Measurements from ENCODE around the gene SPSB3. TPM values are rescaled to one million over a fixed set of nuclear protein-coding genes. Genes with fewer than 3 reads are reported as not detected.
A peak's percentile ranks its signal among the peaks of the same experiment; 100 is the strongest.

Gene SPSB3
- total and polyA plus RNA-seq, 2 of the 13 experiments (the other 11 are each of a cell fraction or from before 2014, with no cell fraction given), result 13.2 to 21.9 TPM

DNA sequence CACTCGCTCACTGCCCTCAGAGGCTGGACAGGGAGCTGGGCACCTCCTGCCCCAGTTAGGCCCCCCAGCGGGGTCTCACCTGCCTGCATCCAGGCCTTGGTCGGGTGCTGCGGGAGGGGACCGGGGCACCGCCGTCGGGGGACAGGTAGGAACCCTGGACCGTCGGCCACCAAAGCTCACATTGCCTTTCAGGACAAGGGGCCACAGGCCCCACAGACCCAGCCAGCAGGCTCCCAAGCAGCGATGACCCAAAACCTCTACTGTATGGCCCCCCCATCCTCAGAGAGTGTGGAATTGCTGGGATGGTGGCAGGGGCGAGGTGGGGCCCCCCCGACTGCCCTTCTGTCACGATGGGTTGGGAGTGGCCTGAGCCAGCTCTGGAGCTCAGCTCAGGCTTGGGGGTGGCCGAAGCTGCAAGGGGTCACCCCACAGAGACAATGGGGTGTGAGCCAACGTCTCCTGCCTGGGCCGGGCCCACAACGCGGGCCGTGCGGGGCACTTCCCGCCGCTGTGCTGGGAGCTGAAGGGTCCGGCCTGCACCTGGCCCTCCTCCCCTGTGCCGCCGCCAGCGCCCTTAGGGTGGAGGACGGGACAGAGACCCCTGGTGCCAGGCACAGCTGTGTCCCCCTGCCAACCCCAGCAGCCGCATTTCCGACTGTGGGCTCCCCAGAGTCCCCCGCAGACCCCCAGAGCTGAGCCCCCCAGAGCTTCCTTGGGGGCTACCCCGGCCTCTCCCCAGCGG, 10.6 kb upstream of the SPSB3 start:
- intact Hi-C loops (cut with micrococcal nuclease; ENCODE audit: unreplicated experiment) (no loop called here), in situ Hi-C loops (cut with HindIII; ENCODE audit: extremely low pct_ligation_motif_present, low pct_unique_long_range_greater_than_20kb) (no loop called here)
- Histone ChIP-seq H3K4me1 (ENCODE audit: insufficient read depth, low read length) (peaks cover 25% of the 10 kb centered on the region), H3K27ac (ENCODE audit: extremely low read length, insufficient read depth, low read length) (peak overlapping the region; percentile 65), H4K20me1 (ENCODE audit: insufficient read depth, low read length) (no peaks in the 10 kb centered on the region), H3K9ac (ENCODE audit: insufficient read depth, low read depth, low read length) (no peak overlapping the region), H3K4me2 (ENCODE audit: low read depth, low read length) (0 out of 2 replicates have a peak overlapping the region, but pooled peaks have one; percentile 92), H3K27me3 (ENCODE audit: control insufficient read depth in 1 of 2, insufficient read depth in 2 of 2, low read length in 2 of 2) (no peaks in the 10 kb centered on the region), H2AFZ (ENCODE audit: low read length) (no peak overlapping the region), H3K4me3 (replicated peaks in 1 of 3; ENCODE audit: insufficient read depth in 1 of 3, low read depth in 2 of 3, low read length in 3 of 3) (peak overlapping the region in 1 of 3 experiments; percentile 75; a peak in 1 of 6 replicates), H3K36me3 (replicated peaks in 1 of 2; ENCODE audit: control insufficient read depth in 1 of 2, insufficient read depth in 2 of 2, low read length in 2 of 2) (0 out of 5 replicates have a peak, but pooled peaks cover 1 to 4% of the 10 kb centered on the region in 2 experiments), H3K9me3 (ENCODE audit: low read length) (peaks cover 8% of the 10 kb centered on the region), H3K79me2 (ENCODE audit: insufficient read depth, low read length) (no peaks in the 10 kb centered on the region)
- BruUV-seq (replicated peaks), result no TSS peak
- no peak for FAIRE-seq
- ChIA-PET CTCF (ENCODE audit: low intra/inter-chr PET ratio, low total read pairs) (interaction anchor here (1.7 kb wide), 1 partner anchor 20 kb away, joined by 4 read pairs; no protein-coding TSS in a partner anchor), POLR2A (interaction anchor here (1.2 to 5.5 kb wide), 7 partner anchors 10 to 150 kb away, joined by 3 to 57 read pairs (median 4); partner anchors contain the start of genes EME2, MRPS34, MSRB1 and NUBP2)
- no peak for ATAC-seq
- no peak for DNase-seq (ENCODE audit: low spot score)
- 91% methylated on average over 9 of the region's 33 CpGs for WGBS (ENCODE audit: low lambda C conversion rate)
- TF ChIP-seq ZKSCAN8 (CRISPR knock-in tag; IDR thresholded peaks at IDR 0.05; ENCODE audit: borderline replicate concordance), result no peak
- TF ChIP-seq, protein P1, sequence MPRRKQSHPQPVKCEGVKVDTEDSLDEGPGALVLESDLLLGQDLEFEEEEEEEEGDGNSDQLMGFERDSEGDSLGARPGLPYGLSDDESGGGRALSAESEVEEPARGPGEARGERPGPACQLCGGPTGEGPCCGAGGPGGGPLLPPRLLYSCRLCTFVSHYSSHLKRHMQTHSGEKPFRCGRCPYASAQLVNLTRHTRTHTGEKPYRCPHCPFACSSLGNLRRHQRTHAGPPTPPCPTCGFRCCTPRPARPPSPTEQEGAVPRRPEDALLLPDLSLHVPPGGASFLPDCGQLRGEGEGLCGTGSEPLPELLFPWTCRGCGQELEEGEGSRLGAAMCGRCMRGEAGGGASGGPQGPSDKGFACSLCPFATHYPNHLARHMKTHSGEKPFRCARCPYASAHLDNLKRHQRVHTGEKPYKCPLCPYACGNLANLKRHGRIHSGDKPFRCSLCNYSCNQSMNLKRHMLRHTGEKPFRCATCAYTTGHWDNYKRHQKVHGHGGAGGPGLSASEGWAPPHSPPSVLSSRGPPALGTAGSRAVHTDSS (CRISPR knock-in tag; conservative IDR thresholded peaks at IDR 0.05), result no peak
- no peak for TF ChIP-seq SMC3 (IDR thresholded peaks at IDR 0.05; ENCODE audit: low read length)
- TF ChIP-seq ZNF296 (CRISPR knock-in tag; conservative IDR thresholded peaks at IDR 0.05), result no peak

All from HepG2 (cell line).